Peyer's patch (tissue), 4 donors: ENCODE results near the gene TNS3.

Experiments
- POLR2A ChIP-seq, 2 donors: fragments of 450-650 bp; IDR thresholded peaks; one replicate each; pipeline ENCODE4 v1.5.1; 2017; ENCODE audit warnings: antibody characterized with exemption in 2 of 2, mild to moderate bottlenecking in 2 of 2, moderate library complexity in 2 of 2
- TF ChIP-seq, protein P1 (sequence below), 6 experiments: fragments of 450-650 bp in 4 of 6; fragments of 200-600 bp in 2 of 6; sonication (generic) in 1 of 6; IDR thresholded peaks; one replicate each; pipeline ENCODE4 v1.5.1; 2017 to 2019; ENCODE audit warnings: antibody characterized with exemption in 6 of 6, mild to moderate bottlenecking in 3 of 6, moderate library complexity in 1 of 6

DNA sequence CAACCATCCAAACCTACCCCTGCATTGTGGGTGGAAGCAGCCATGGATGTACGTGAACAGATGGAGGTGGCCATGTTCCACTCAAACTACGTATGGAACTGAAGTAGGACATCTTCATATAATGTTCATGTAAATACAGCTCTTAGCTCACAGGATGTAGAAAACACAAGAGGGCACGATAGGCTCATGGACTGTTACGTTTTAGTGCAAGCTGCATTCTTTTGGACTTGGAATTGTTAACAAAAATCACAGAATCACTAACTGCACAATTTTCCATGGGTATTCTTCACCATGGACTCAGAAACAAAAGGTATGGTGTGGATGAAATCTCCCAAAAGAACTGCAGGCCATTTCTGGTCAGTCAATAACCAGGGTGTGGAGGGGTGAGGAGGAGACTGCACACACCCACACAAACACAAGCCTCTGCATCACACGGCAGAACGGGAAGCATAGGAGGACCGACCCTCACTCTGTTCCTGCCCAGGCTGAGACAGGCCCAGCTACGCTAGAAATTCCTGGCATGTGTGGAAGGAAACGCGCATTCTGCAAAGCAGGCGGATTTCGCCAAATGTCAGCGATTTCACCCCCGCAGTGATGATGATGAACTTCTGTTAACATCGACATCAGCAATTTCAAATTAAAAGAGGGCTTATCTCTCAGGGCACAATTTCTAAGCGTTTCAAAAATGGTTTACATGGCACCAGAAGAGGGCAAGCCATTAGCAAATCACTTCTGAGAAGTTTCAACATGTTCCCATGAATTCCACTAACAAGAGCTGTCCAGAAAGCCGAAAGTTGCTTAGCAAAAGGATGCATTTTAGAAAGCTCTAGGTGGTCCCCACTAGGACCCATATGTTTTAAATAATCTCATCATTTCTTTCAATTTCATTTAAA lies 149.0 kb downstream of the TNS3 start:
- TF ChIP-seq, protein P1, sequence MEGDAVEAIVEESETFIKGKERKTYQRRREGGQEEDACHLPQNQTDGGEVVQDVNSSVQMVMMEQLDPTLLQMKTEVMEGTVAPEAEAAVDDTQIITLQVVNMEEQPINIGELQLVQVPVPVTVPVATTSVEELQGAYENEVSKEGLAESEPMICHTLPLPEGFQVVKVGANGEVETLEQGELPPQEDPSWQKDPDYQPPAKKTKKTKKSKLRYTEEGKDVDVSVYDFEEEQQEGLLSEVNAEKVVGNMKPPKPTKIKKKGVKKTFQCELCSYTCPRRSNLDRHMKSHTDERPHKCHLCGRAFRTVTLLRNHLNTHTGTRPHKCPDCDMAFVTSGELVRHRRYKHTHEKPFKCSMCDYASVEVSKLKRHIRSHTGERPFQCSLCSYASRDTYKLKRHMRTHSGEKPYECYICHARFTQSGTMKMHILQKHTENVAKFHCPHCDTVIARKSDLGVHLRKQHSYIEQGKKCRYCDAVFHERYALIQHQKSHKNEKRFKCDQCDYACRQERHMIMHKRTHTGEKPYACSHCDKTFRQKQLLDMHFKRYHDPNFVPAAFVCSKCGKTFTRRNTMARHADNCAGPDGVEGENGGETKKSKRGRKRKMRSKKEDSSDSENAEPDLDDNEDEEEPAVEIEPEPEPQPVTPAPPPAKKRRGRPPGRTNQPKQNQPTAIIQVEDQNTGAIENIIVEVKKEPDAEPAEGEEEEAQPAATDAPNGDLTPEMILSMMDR (IDR thresholded peaks at IDR 0.05) = no peak
- TF ChIP-seq POLR2A (IDR thresholded peaks at IDR 0.05) = no peak
